B cell (primary cell): ENCODE results near the gene ENTPD1. TPM values are rescaled to one million over a fixed set of nuclear protein-coding genes. Genes with fewer than 3 reads are reported as not detected.

Experiments used
- ATAC-seq: fragments of 200-7000 bp; cut with Tn5 transposase; one replicate; pipeline ENCODE4 v1.10.0; 2021; ENCODE audit warnings: low read depth, mild to moderate bottlenecking, moderate number of reproducible peaks, moderate library complexity
- CTCF ChIA-PET: fragments of 350-600 bp; sonication (Branson Sonifier 250); formaldehyde crosslinking; loops from one replicate; lab custom pipeline; 2021; ENCODE audit warnings: antibody characterized with exemption, inconsistent platforms; lab: Charles Lee
- POLR2A ChIA-PET: fragments of 350-600 bp; sonication (Branson Sonifier 250); formaldehyde crosslinking; loops from one replicate; lab custom pipeline; 2021; ENCODE audit warnings: antibody characterized with exemption; lab: Charles Lee
- DNase-seq: peaks from one replicate; pipeline ENCODE4 v3.0.0; 2013
- H2AFZ ChIP-seq: 2 replicates; pipeline ENCODE4 v1.6.1; 2012; ENCODE audit warnings: mild to moderate bottlenecking, low read depth, low read length; ENCODE audit not compliant: insufficient read depth, poor library complexity, severe bottlenecking
- H3K27ac ChIP-seq, 2 donors: 1 replicate in 1 of 2; 2 replicates in 1 of 2; pipeline ENCODE4 v1.5.1; 2012 to 2013; ENCODE audit warnings: low read length in 2 of 2, mild to moderate bottlenecking in 2 of 2, moderate library complexity in 1 of 2
- H3K27me3 ChIP-seq, 4 experiments: fragments of 200-600 bp in 1 of 4; sonication (generic) in 1 of 4; replicated peaks in 1 of 4; 1 replicate in 2 of 4; 2 replicates in 2 of 4; pipeline versions ENCODE4 v1.6.1 to v1.7.0; 2013 to 2016; ENCODE audit warnings: low read length in 3 of 4, mild to moderate bottlenecking in 2 of 4, mixed read lengths in 1 of 4, moderate library complexity in 1 of 4; ENCODE audit not compliant: insufficient read depth in 4 of 4, control insufficient read depth in 3 of 4; ENCODE audit errors: control extremely low read depth in 1 of 4
- H3K36me3 ChIP-seq, 2 experiments: replicated peaks in 1 of 2; 1 replicate in 1 of 2; 2 replicates in 1 of 2; pipeline versions ENCODE4 v1.6.1 to v1.7.1; 2013; ENCODE audit warnings: low read length in 1 of 2; ENCODE audit not compliant: insufficient read depth in 2 of 2, control insufficient read depth in 1 of 2; ENCODE audit errors: control extremely low read depth in 1 of 2, extremely low read depth in 1 of 2
- H3K4me1 ChIP-seq, 2 donors: fragments of 200-600 bp in 1 of 2; sonication (generic) in 1 of 2; 1 replicate in 1 of 2; 2 replicates in 1 of 2; pipeline versions ENCODE4 v1.5.1 to v1.6.1; 2013 to 2017; ENCODE audit warnings: low read length in 2 of 2; ENCODE audit not compliant: control insufficient read depth in 2 of 2, insufficient read depth in 2 of 2
- H3K4me2 ChIP-seq: replicated peaks from 2 replicates; pipeline ENCODE3; 2012; ENCODE audit warnings: mild to moderate bottlenecking, low read depth, low read length; ENCODE audit not compliant: poor library complexity, severe bottlenecking
- H3K4me3 ChIP-seq, 5 experiments: fragments of 200-600 bp in 1 of 5; sonication (generic) in 1 of 5; 1 replicate in 3 of 5; 2 replicates in 2 of 5; pipeline versions ENCODE4 v1.5.1 to v1.7.0; 2011 to 2016; ENCODE audit warnings: low read length in 4 of 5, mild to moderate bottlenecking in 4 of 5, low read depth in 2 of 5, control low read depth in 1 of 5, moderate library complexity in 1 of 5; ENCODE audit not compliant: insufficient read depth in 1 of 5; ENCODE audit errors: control extremely low read depth in 1 of 5, extremely low read depth in 1 of 5
- H3K79me2 ChIP-seq: fragments of 200-600 bp; sonication (generic); one replicate; pipeline ENCODE4 v1.6.0; 2016; ENCODE audit warnings: low read length; ENCODE audit not compliant: control insufficient read depth, insufficient read depth
- H3K9ac ChIP-seq: fragments of 200-600 bp; sonication (generic); 2 replicates; pipeline ENCODE4 v1.6.1; 2017; ENCODE audit warnings: mild to moderate bottlenecking, low read length, moderate library complexity
- H3K9me3 ChIP-seq, 3 donors: one replicate each; pipeline versions ENCODE4 v1.6.1 to v1.7.1; 2013; ENCODE audit warnings: low read length in 2 of 3; ENCODE audit not compliant: control insufficient read depth in 2 of 3, insufficient read depth in 1 of 3; ENCODE audit errors: control extremely low read depth in 1 of 3
- H4K20me1 ChIP-seq: 2 replicates; pipeline ENCODE4 v1.6.0; 2012; ENCODE audit warnings: mild to moderate bottlenecking, low read length; ENCODE audit not compliant: insufficient read depth, control insufficient read depth, poor library complexity, severe bottlenecking
- H3K27ac Mint-ChIP-seq: one replicate; pipeline ENCODE4 v1.8.0; 2021; ENCODE audit warnings: mixed read lengths
- H3K27me3 Mint-ChIP-seq: one replicate; pipeline ENCODE4 v1.8.0; 2021; ENCODE audit warnings: mixed read lengths
- H3K4me1 Mint-ChIP-seq: one replicate; pipeline ENCODE4 v1.8.0; 2021; ENCODE audit warnings: mixed read lengths
- H3K4me3 Mint-ChIP-seq: one replicate; pipeline ENCODE4 v1.8.0; 2021; ENCODE audit warnings: mixed read lengths
- H3K9me3 Mint-ChIP-seq: one replicate; pipeline ENCODE4 v1.8.0; 2022; ENCODE audit warnings: mixed read lengths; ENCODE audit not compliant: insufficient read depth
- CTCF ChIP-seq: fragments of 200-600 bp; IDR thresholded peaks from one replicate; pipeline ENCODE4 v1.8.0; 2022; ENCODE audit warnings: antibody characterized with exemption, mild to moderate bottlenecking
- EZH2 ChIP-seq: IDR thresholded peaks from 2 replicates; pipeline ENCODE4 v1.6.1; 2012; ENCODE audit warnings: borderline replicate concordance, low read depth, mild to moderate bottlenecking, moderate library complexity, low read length; ENCODE audit not compliant: insufficient read depth, poor library complexity, severe bottlenecking
- WGBS: methylation state at CpG from one replicate; pipeline ENCODE4 v1.1.5; 2013; ENCODE audit warnings: missing lambda C conversion rate; ENCODE audit not compliant: insufficient coverage; 5-methylcytosine and 5-hydroxymethylcytosine counted together
- intact Hi-C: fragments of 100-400 bp; cut with micrococcal nuclease; formaldehyde crosslinking; loops from one replicate; pipeline ENCODE4 v1.10.0; 2022
- polyA plus RNA-seq: library from polyadenylated mRNA; depleted of rRNA; stranded (reverse); fragments of >200 nt; gene quantifications from 2 replicates; pipeline ENCODE4 v1.2.3, GENCODE V29; 2012
- total RNA-seq, 2 donors: library from RNA; stranded (reverse); fragments of 120-200 nt in 1 of 2; gene quantifications; 1 replicate in 1 of 2; 2 replicates in 1 of 2; pipeline versions ENCODE4 v1.2.3 to v1.2.4, GENCODE V29; 2013 to 2022

Gene ENTPD1
- total and polyA plus RNA-seq, 2 donors (not counting 1 experiment from before 2014, with no cell fraction given), result 25.9 to 96.3 TPM

GRCh38 chr10:95867866-95868265 is 111.9 kb downstream of the ENTPD1 start:
- POLR2A ChIA-PET, result no interaction called here
- Histone ChIP-seq H3K27ac (no peak overlapping the region), H3K36me3 (peaks cover 7 to 54% of the 10 kb centered on the region in 2 experiments), H3K9me3 (no peaks in the 10 kb centered on the region), H4K20me1 (no peaks in the 10 kb centered on the region), H3K4me2 (no peak overlapping the region), H3K4me3 (no peak overlapping the region), H3K79me2 (no peaks in the 10 kb centered on the region), H3K27me3 (no peaks in the 10 kb centered on the region), H3K9ac (no peak overlapping the region), H3K4me1 (peaks cover 11 to 13% of the 10 kb centered on the region in 2 donors), H2AFZ (no peak overlapping the region)
- CTCF ChIA-PET, result interaction anchor here (1.0 to 8.2 kb wide), 2 partner anchors 27 to 174 kb away, joined by 4 to 221 read pairs; partner anchors contain the start of gene TCTN3
- ATAC-seq, result no peak
- DNase-seq, result no peak
- no peak for TF ChIP-seq CTCF
- no peak for TF ChIP-seq EZH2
- WGBS, result no CpG with 5 or more reads among the region's 4 CpGs
- H3K27me3 Mint-ChIP-seq, result no peaks in the 10 kb centered on the region
- intact Hi-C loops, result no loop called here
- H3K4me1 Mint-ChIP-seq, result peaks cover 23% of the 10 kb centered on the region
- H3K4me3 Mint-ChIP-seq, result no peak overlapping the region
- no peak overlapping the region for H3K27ac Mint-ChIP-seq
- no peaks in the 10 kb centered on the region for H3K9me3 Mint-ChIP-seq

GRCh38 chr10:95872158-95872711 is 116.3 kb downstream of the ENTPD1 start:
- no peak overlapping the region for H2AFZ ChIP-seq
- peaks cover 0 to 7% (median 0%) of the 10 kb centered on the region in 3 donors for H3K9me3 ChIP-seq
- Mint-ChIP-seq H3K27ac (no peak overlapping the region), H3K4me1 (peaks cover 10% of the 10 kb centered on the region), H3K27me3 (no peaks in the 10 kb centered on the region), H3K4me3 (no peak overlapping the region), H3K9me3 (peaks cover 2% of the 10 kb centered on the region)
- ChIA-PET CTCF (interaction anchor here (1.2 to 1.9 kb wide), 3 partner anchors 32 to 178 kb away, joined by 3 to 11 read pairs (median 4); partner anchors contain the start of gene TCTN3), POLR2A (no interaction called here)
- H3K27ac ChIP-seq, result no peak overlapping the region
- peaks cover 11 to 33% of the 10 kb centered on the region in 2 experiments for H3K36me3 ChIP-seq
- peaks cover 3 to 8% of the 10 kb centered on the region in 2 donors for H3K4me1 ChIP-seq
- no peak for DNase-seq
- no peak for ATAC-seq
- H3K27me3 ChIP-seq, result no peaks in the 10 kb centered on the region
- no peak overlapping the region for H3K4me3 ChIP-seq
- intact Hi-C loops, result no loop called here
- no peaks in the 10 kb centered on the region for H4K20me1 ChIP-seq
- no peaks in the 10 kb centered on the region for H3K79me2 ChIP-seq
- no peak overlapping the region for H3K9ac ChIP-seq
- no peak overlapping the region for H3K4me2 ChIP-seq
- TF ChIP-seq CTCF (no peak), EZH2 (no peak)
- WGBS, result 97% methylated on average over 2 of the region's 2 CpGs
